ENCODE measurements around the gene LEKR1.

LEKR1 gene

GRCh38 chr3:157045238-157045850 is 219.2 kb downstream of the LEKR1 start:
- Histone ChIP-seq H3K4me1 (ENCODE audit: control insufficient read depth, low read depth, low read length) (peaks cover 9% of the 10 kb centered on the region), H3K36me3 (ENCODE audit: control insufficient read depth, low read depth, low read length) (no peaks in the 10 kb centered on the region), H3K9me3 (ENCODE audit: control insufficient read depth, low read depth, low read length) (no peaks in the 10 kb centered on the region), H3K9ac (ENCODE audit: low read length) (no peak overlapping the region), H3K27me3 (ENCODE audit: control insufficient read depth, insufficient read depth, low read length) (no peaks in the 10 kb centered on the region), H3K4me3 (ENCODE audit: low read length) (no peak overlapping the region), H3K27ac (ENCODE audit: low read length) (no peak overlapping the region)

GRCh38 chr3:157046520-157046919 is 220.4 kb downstream of the LEKR1 start:
- H3K4me3 ChIP-seq (ENCODE audit: low read length): no peak overlapping the region
- H3K27me3 ChIP-seq (ENCODE audit: control insufficient read depth, insufficient read depth, low read length): no peaks in the 10 kb centered on the region
- peaks cover 9% of the 10 kb centered on the region for H3K4me1 ChIP-seq (ENCODE audit: control insufficient read depth, low read depth, low read length)
- no peak overlapping the region for H3K27ac ChIP-seq (ENCODE audit: low read length)
- no peaks in the 10 kb centered on the region for H3K9me3 ChIP-seq (ENCODE audit: control insufficient read depth, low read depth, low read length)
- H3K36me3 ChIP-seq (ENCODE audit: control insufficient read depth, low read depth, low read length): no peaks in the 10 kb centered on the region
- no peak overlapping the region for H3K9ac ChIP-seq (ENCODE audit: low read length)

GRCh38 chr3:157051055-157051454 is 224.9 kb downstream of the LEKR1 start:
- H3K9me3 ChIP-seq (ENCODE audit: control insufficient read depth, low read depth, low read length): no peaks in the 10 kb centered on the region
- no peak overlapping the region for H3K4me3 ChIP-seq (ENCODE audit: low read length)
- H3K27ac ChIP-seq (ENCODE audit: low read length): no peak overlapping the region
- H3K36me3 ChIP-seq (ENCODE audit: control insufficient read depth, low read depth, low read length): no peaks in the 10 kb centered on the region
- H3K9ac ChIP-seq (ENCODE audit: low read length): no peak overlapping the region
- no peaks in the 10 kb centered on the region for H3K27me3 ChIP-seq (ENCODE audit: control insufficient read depth, insufficient read depth, low read length)
- peaks cover 5% of the 10 kb centered on the region for H3K4me1 ChIP-seq (ENCODE audit: control insufficient read depth, low read depth, low read length)

GRCh38 chr3:157051591-157051990 is 225.4 kb downstream of the LEKR1 start:
- Histone ChIP-seq H3K9me3 (ENCODE audit: control insufficient read depth, low read depth, low read length) (no peaks in the 10 kb centered on the region), H3K27me3 (ENCODE audit: control insufficient read depth, insufficient read depth, low read length) (no peaks in the 10 kb centered on the region), H3K36me3 (ENCODE audit: control insufficient read depth, low read depth, low read length) (no peaks in the 10 kb centered on the region), H3K9ac (ENCODE audit: low read length) (no peak overlapping the region), H3K4me3 (ENCODE audit: low read length) (no peak overlapping the region), H3K4me1 (ENCODE audit: control insufficient read depth, low read depth, low read length) (peaks cover 5% of the 10 kb centered on the region), H3K27ac (ENCODE audit: low read length) (no peak overlapping the region)

- no peaks in the 10 kb centered on the region for H3K4me1 ChIP-seq (ENCODE audit: control insufficient read depth, low read depth, low read length)
Observed at GRCh38 chr3:157056035-157056434, 229.9 kb downstream of the LEKR1 start.

GRCh38 chr3:157058392-157059071 is 232.4 kb downstream of the LEKR1 start:
- H3K27me3 ChIP-seq (ENCODE audit: control insufficient read depth, insufficient read depth, low read length): peaks cover 3% of the 10 kb centered on the region
- H3K4me1 ChIP-seq (ENCODE audit: control insufficient read depth, low read depth, low read length): peaks cover 2% of the 10 kb centered on the region
- H3K4me3 ChIP-seq (ENCODE audit: low read length): no peak overlapping the region
- no peak overlapping the region for H3K9ac ChIP-seq (ENCODE audit: low read length)
- no peaks in the 10 kb centered on the region for H3K9me3 ChIP-seq (ENCODE audit: control insufficient read depth, low read depth, low read length)
- no peak overlapping the region for H3K27ac ChIP-seq (ENCODE audit: low read length)
- no peaks in the 10 kb centered on the region for H3K36me3 ChIP-seq (ENCODE audit: control insufficient read depth, low read depth, low read length)

More at GRCh38 chr3:157056035-157056434, 229.9 kb downstream of the LEKR1 start:
- no peaks in the 10 kb centered on the region for H3K36me3 ChIP-seq (ENCODE audit: control insufficient read depth, low read depth, low read length)
- no peak overlapping the region for H3K9ac ChIP-seq (ENCODE audit: low read length)
- H3K27ac ChIP-seq (ENCODE audit: low read length): no peak overlapping the region
- no peaks in the 10 kb centered on the region for H3K9me3 ChIP-seq (ENCODE audit: control insufficient read depth, low read depth, low read length)
- H3K27me3 ChIP-seq (ENCODE audit: control insufficient read depth, insufficient read depth, low read length): no peaks in the 10 kb centered on the region
- H3K4me3 ChIP-seq (ENCODE audit: low read length): no peak overlapping the region

GRCh38 chr3:157059181-157059580 is 233.0 kb downstream of the LEKR1 start:
- no peak overlapping the region for H3K9ac ChIP-seq (ENCODE audit: low read length)
- no peak overlapping the region for H3K27ac ChIP-seq (ENCODE audit: low read length)
- peaks cover 9% of the 10 kb centered on the region for H3K27me3 ChIP-seq (ENCODE audit: control insufficient read depth, insufficient read depth, low read length)
- H3K9me3 ChIP-seq (ENCODE audit: control insufficient read depth, low read depth, low read length): no peaks in the 10 kb centered on the region
- H3K36me3 ChIP-seq (ENCODE audit: control insufficient read depth, low read depth, low read length): no peaks in the 10 kb centered on the region
- peaks cover 5% of the 10 kb centered on the region for H3K4me1 ChIP-seq (ENCODE audit: control insufficient read depth, low read depth, low read length)
- no peak overlapping the region for H3K4me3 ChIP-seq (ENCODE audit: low read length)

GRCh38 chr3:157059661-157060060 is 233.5 kb downstream of the LEKR1 start:
- no peak overlapping the region for H3K27ac ChIP-seq (ENCODE audit: low read length)
- no peak overlapping the region for H3K9ac ChIP-seq (ENCODE audit: low read length)
- H3K9me3 ChIP-seq (ENCODE audit: control insufficient read depth, low read depth, low read length): no peaks in the 10 kb centered on the region
- peaks cover 9% of the 10 kb centered on the region for H3K4me1 ChIP-seq (ENCODE audit: control insufficient read depth, low read depth, low read length)
- H3K36me3 ChIP-seq (ENCODE audit: control insufficient read depth, low read depth, low read length): no peaks in the 10 kb centered on the region
- H3K4me3 ChIP-seq (ENCODE audit: low read length): no peak overlapping the region
- peaks cover 14% of the 10 kb centered on the region for H3K27me3 ChIP-seq (ENCODE audit: control insufficient read depth, insufficient read depth, low read length)

- H3K9me3 ChIP-seq (ENCODE audit: control insufficient read depth, low read depth, low read length): no peaks in the 10 kb centered on the region
- H3K4me3 ChIP-seq (ENCODE audit: low read length): no peak overlapping the region
- H3K36me3 ChIP-seq (ENCODE audit: control insufficient read depth, low read depth, low read length): no peaks in the 10 kb centered on the region
- H3K4me1 ChIP-seq (ENCODE audit: control insufficient read depth, low read depth, low read length): peaks cover 23% of the 10 kb centered on the region
- no peak overlapping the region for H3K9ac ChIP-seq (ENCODE audit: low read length)
- H3K27ac ChIP-seq (ENCODE audit: low read length): no peak overlapping the region
- peaks cover 24% of the 10 kb centered on the region for H3K27me3 ChIP-seq (ENCODE audit: control insufficient read depth, insufficient read depth, low read length)
Observed at GRCh38 chr3:157061265-157061664, 235.1 kb downstream of the LEKR1 start.

- peaks cover 23% of the 10 kb centered on the region for H3K4me1 ChIP-seq (ENCODE audit: control insufficient read depth, low read depth, low read length)
- no peak overlapping the region for H3K27ac ChIP-seq (ENCODE audit: low read length)
- H3K27me3 ChIP-seq (ENCODE audit: control insufficient read depth, insufficient read depth, low read length): peaks cover 30% of the 10 kb centered on the region
- H3K36me3 ChIP-seq (ENCODE audit: control insufficient read depth, low read depth, low read length): no peaks in the 10 kb centered on the region
- H3K9ac ChIP-seq (ENCODE audit: low read length): no peak overlapping the region
- H3K4me3 ChIP-seq (ENCODE audit: low read length): no peak overlapping the region
- no peaks in the 10 kb centered on the region for H3K9me3 ChIP-seq (ENCODE audit: control insufficient read depth, low read depth, low read length)
Observed at GRCh38 chr3:157063469-157063868, 237.3 kb downstream of the LEKR1 start.

GRCh38 chr3:157063926-157064325 is 237.8 kb downstream of the LEKR1 start:
- H3K27me3 ChIP-seq (ENCODE audit: control insufficient read depth, insufficient read depth, low read length): peaks cover 30% of the 10 kb centered on the region
- no peak overlapping the region for H3K27ac ChIP-seq (ENCODE audit: low read length)
- no peak overlapping the region for H3K9ac ChIP-seq (ENCODE audit: low read length)
- H3K4me3 ChIP-seq (ENCODE audit: low read length): no peak overlapping the region
- H3K9me3 ChIP-seq (ENCODE audit: control insufficient read depth, low read depth, low read length): no peaks in the 10 kb centered on the region
- peaks cover 23% of the 10 kb centered on the region for H3K4me1 ChIP-seq (ENCODE audit: control insufficient read depth, low read depth, low read length)
- no peaks in the 10 kb centered on the region for H3K36me3 ChIP-seq (ENCODE audit: control insufficient read depth, low read depth, low read length)

GRCh38 chr3:157064402-157064801 is 238.2 kb downstream of the LEKR1 start:
- Histone ChIP-seq H3K9me3 (ENCODE audit: control insufficient read depth, low read depth, low read length) (no peaks in the 10 kb centered on the region), H3K9ac (ENCODE audit: low read length) (no peak overlapping the region), H3K27ac (ENCODE audit: low read length) (no peak overlapping the region), H3K27me3 (ENCODE audit: control insufficient read depth, insufficient read depth, low read length) (peaks cover 30% of the 10 kb centered on the region), H3K4me3 (ENCODE audit: low read length) (no peak overlapping the region), H3K4me1 (ENCODE audit: control insufficient read depth, low read depth, low read length) (peaks cover 23% of the 10 kb centered on the region), H3K36me3 (ENCODE audit: control insufficient read depth, low read depth, low read length) (no peaks in the 10 kb centered on the region)
